PC-9 (cell line): ENCODE data around the gene SPATA46. TPM values are rescaled to one million over a fixed set of nuclear protein-coding genes. Genes with fewer than 3 reads are reported as not detected.

Experiments
- BruUV-seq: library from RNA; stranded (reverse); fragments of 400-500 nt; replicated peaks from 2 replicates; lab custom pipeline; 2021; lab: Mats Ljungman, UMichigan
- CTCF ChIA-PET: fragments of 300-600 bp; sonication (Branson Sonifier 250); formaldehyde crosslinking; loops from one replicate; lab custom pipeline; 2022; ENCODE audit warnings: antibody characterized with exemption; lab: Charles Lee
- POLR2A ChIA-PET: fragments of 300-600 bp; sonication (Branson Sonifier 250); formaldehyde crosslinking; loops from one replicate; lab custom pipeline; 2022; ENCODE audit warnings: antibody characterized with exemption; ENCODE audit not compliant: unreplicated experiment; lab: Charles Lee
- DNase-seq, 2 experiments: peaks; one replicate each; pipeline versions ENCODE4 v3.0.0 to v3.0.0-alpha.2; 2015 to 2022; ENCODE audit warnings: mixed read lengths in 1 of 2
- H2AFZ ChIP-seq: fragments of 200-600 bp; sonication (generic); 2 replicates; pipeline ENCODE4 v1.8.1; 2017; ENCODE audit warnings: antibody characterized with exemption
- H3F3A ChIP-seq: fragments of 200-600 bp; sonication (generic); 2 replicates; pipeline ENCODE4 v1.8.1; 2017; ENCODE audit warnings: antibody characterized with exemption, mild to moderate bottlenecking, low read depth; ENCODE audit not compliant: insufficient read depth
- H3K27ac ChIP-seq: fragments of 200-600 bp; sonication (generic); 2 replicates; pipeline ENCODE4 v1.6.1; 2016; ENCODE audit warnings: mixed run types
- H3K27me3 ChIP-seq: fragments of 200-600 bp; sonication (generic); 2 replicates; pipeline ENCODE4 v1.6.1; 2016; ENCODE audit warnings: low read depth, mixed run types; ENCODE audit not compliant: insufficient read depth
- H3K36me3 ChIP-seq: fragments of 200-600 bp; sonication (generic); 2 replicates; pipeline ENCODE4 v1.6.1; 2016; ENCODE audit warnings: low read depth, mixed run types
- H3K4me1 ChIP-seq: fragments of 200-600 bp; sonication (generic); replicated peaks from 2 replicates; pipeline ENCODE4 v1.6.1; 2016; ENCODE audit warnings: mixed run types; ENCODE audit not compliant: insufficient read depth
- H3K4me2 ChIP-seq: fragments of 200-600 bp; sonication (generic); 2 replicates; pipeline ENCODE4 v1.6.1; 2017; ENCODE audit warnings: mixed run types
- H3K4me3 ChIP-seq: fragments of 200-600 bp; sonication (generic); 2 replicates; pipeline ENCODE4 v1.6.1; 2016; ENCODE audit warnings: mixed run types
- H3K79me2 ChIP-seq: fragments of 200-600 bp; sonication (generic); 2 replicates; pipeline ENCODE4 v1.6.1; 2017; ENCODE audit warnings: low read depth, mixed run types
- H3K9me2 ChIP-seq: fragments of 200-600 bp; sonication (generic); 2 replicates; pipeline ENCODE4 v1.8.1; 2017; ENCODE audit warnings: mild to moderate bottlenecking; ENCODE audit not compliant: insufficient read depth
- H3K9me3 ChIP-seq: fragments of 200-600 bp; sonication (generic); 2 replicates; pipeline ENCODE4 v1.8.1; 2016; ENCODE audit warnings: low read depth; ENCODE audit not compliant: insufficient read depth
- H4K20me1 ChIP-seq: fragments of 200-600 bp; sonication (generic); 2 replicates; pipeline ENCODE4 v1.8.1; 2017; ENCODE audit not compliant: insufficient read depth
- EZH2 ChIP-seq: fragments of 200-600 bp; sonication (generic); IDR thresholded peaks from 2 replicates; pipeline ENCODE4 v1.8.0; 2017; ENCODE audit warnings: antibody characterized with exemption, low read depth
- intact Hi-C: fragments of 100-400 bp; cut with micrococcal nuclease; formaldehyde crosslinking; loops from one replicate; pipeline ENCODE4 v1.10.0; 2022; ENCODE audit not compliant: unreplicated experiment
- total RNA-seq: library from RNA; stranded (reverse); gene quantifications from 2 replicates; pipeline ENCODE4 v1.2.3, GENCODE V29; 2021
- TF ChIP-seq, protein P1 (sequence below): fragments of 200-600 bp; sonication (generic); conservative IDR thresholded peaks from 2 replicates; pipeline ENCODE4 v1.6.1; 2017; ENCODE audit warnings: mixed run types, antibody characterized with exemption, mild to moderate bottlenecking, moderate library complexity

The SPATA46 gene
- total RNA-seq, 1 experiment from 2014 or later = not detected

DNA sequence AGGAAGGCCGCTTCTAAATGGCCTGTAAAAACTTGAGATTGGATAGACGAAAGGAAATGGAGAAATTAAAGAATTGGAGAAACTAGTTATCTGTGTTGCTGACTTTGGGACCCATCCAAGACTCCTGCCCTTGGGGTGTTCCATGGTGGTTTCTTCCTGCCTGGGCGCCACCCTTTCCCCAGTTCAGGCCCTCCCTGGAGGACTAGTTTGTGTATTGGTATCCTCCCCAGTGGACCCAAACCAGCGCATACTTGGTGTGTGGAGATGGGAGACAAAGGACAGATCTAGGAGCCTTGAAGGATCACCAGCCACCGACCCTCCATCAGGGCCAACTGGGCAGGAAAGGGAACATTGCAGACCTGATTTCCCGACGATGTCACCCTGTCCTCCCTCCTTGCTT, 7.1 kb downstream of the SPATA46 start:
- no peaks in the 10 kb centered on the region for H3K36me3 ChIP-seq
- CTCF ChIA-PET = no interaction called here
- no peak overlapping the region for H3K27ac ChIP-seq
- TF ChIP-seq EZH2 = no peak
- TF ChIP-seq, protein P1, sequence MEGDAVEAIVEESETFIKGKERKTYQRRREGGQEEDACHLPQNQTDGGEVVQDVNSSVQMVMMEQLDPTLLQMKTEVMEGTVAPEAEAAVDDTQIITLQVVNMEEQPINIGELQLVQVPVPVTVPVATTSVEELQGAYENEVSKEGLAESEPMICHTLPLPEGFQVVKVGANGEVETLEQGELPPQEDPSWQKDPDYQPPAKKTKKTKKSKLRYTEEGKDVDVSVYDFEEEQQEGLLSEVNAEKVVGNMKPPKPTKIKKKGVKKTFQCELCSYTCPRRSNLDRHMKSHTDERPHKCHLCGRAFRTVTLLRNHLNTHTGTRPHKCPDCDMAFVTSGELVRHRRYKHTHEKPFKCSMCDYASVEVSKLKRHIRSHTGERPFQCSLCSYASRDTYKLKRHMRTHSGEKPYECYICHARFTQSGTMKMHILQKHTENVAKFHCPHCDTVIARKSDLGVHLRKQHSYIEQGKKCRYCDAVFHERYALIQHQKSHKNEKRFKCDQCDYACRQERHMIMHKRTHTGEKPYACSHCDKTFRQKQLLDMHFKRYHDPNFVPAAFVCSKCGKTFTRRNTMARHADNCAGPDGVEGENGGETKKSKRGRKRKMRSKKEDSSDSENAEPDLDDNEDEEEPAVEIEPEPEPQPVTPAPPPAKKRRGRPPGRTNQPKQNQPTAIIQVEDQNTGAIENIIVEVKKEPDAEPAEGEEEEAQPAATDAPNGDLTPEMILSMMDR = no peak
- BruUV-seq = no TSS peak
- no peaks in the 10 kb centered on the region for H3K27me3 ChIP-seq
- no peak overlapping the region for H2AFZ ChIP-seq
- peaks cover 10% of the 10 kb centered on the region; the same call in 1 of the 2 replicates for H4K20me1 ChIP-seq
- no peaks in the 10 kb centered on the region for H3K9me2 ChIP-seq
- peaks cover 28% of the 10 kb centered on the region for H3K4me1 ChIP-seq
- H3K4me2 ChIP-seq = no peak overlapping the region
- intact Hi-C loops = no loop called here
- peaks cover 12% of the 10 kb centered on the region; the same call in 1 of the 2 replicates for H3F3A ChIP-seq
- no peak overlapping the region for H3K4me3 ChIP-seq
- POLR2A ChIA-PET = no interaction called here
- no peaks in the 10 kb centered on the region for H3K9me3 ChIP-seq
- no peaks in the 10 kb centered on the region for H3K79me2 ChIP-seq
- no peak for DNase-seq

- BruUV-seq = no TSS peak
- CTCF ChIA-PET = interaction anchor here (0.7 kb wide), 1 partner anchor 331 kb away, joined by 3 read pairs; no protein-coding TSS in a partner anchor
Observed at GRCh38 chr1:162368451-162368850, 8.2 kb downstream of the SPATA46 start.

GRCh38 chr1:162367772-162368171, 8.9 kb downstream of the SPATA46 start:
- Histone ChIP-seq H3K27me3 (no peaks in the 10 kb centered on the region), H2AFZ (no peak overlapping the region), H4K20me1 (no peaks in the 10 kb centered on the region), H3K4me1 (peaks cover 12% of the 10 kb centered on the region; the same call in 1 of the 2 replicates), H3K4me3 (no peak overlapping the region), H3K4me2 (no peak overlapping the region), H3K9me2 (no peaks in the 10 kb centered on the region), H3K27ac (no peak overlapping the region), H3F3A (peaks cover under 1% of the 10 kb centered on the region; the same call in 1 of the 2 replicates), H3K79me2 (no peaks in the 10 kb centered on the region), H3K36me3 (no peaks in the 10 kb centered on the region; the same call in 1 of the 2 replicates), H3K9me3 (no peaks in the 10 kb centered on the region)
- DNase-seq = no peak
- BruUV-seq = no TSS peak
- no peak for TF ChIP-seq EZH2
- TF ChIP-seq, protein P1 = no peak
- intact Hi-C loops = no loop called here
- ChIA-PET POLR2A (no interaction called here), CTCF (interaction anchor here (0.7 kb wide), 1 partner anchor 331 kb away, joined by 3 read pairs; no protein-coding TSS in a partner anchor)

More at GRCh38 chr1:162368451-162368850, 8.2 kb downstream of the SPATA46 start:
- Histone ChIP-seq H3K36me3 (no peaks in the 10 kb centered on the region), H3K9me3 (no peaks in the 10 kb centered on the region), H3K4me2 (no peak overlapping the region), H3K4me3 (no peak overlapping the region), H3K27ac (no peak overlapping the region), H3K27me3 (no peaks in the 10 kb centered on the region), H3K4me1 (peaks cover 19% of the 10 kb centered on the region), H2AFZ (no peak overlapping the region), H4K20me1 (peaks cover 2% of the 10 kb centered on the region; the same call in 1 of the 2 replicates), H3K79me2 (no peaks in the 10 kb centered on the region), H3F3A (peaks cover 7% of the 10 kb centered on the region; the same call in 1 of the 2 replicates), H3K9me2 (no peaks in the 10 kb centered on the region)
- TF ChIP-seq, protein P1 = no peak
- no peak for TF ChIP-seq EZH2
- no peak for DNase-seq
- intact Hi-C loops = no loop called here
- POLR2A ChIA-PET = no interaction called here
